GM21825 (cell line): ENCODE data around the gene LRRTM4.

Experiments used
- ATAC-seq: cut with Tn5 transposase; IDR thresholded peaks from one replicate; pipeline ENCODE4 v1.9.1; 2021; ENCODE audit warnings: mild to moderate bottlenecking, moderate library complexity; ENCODE audit not compliant: unreplicated experiment

Gene LRRTM4

GRCh38 chr2:77005522-77005921 is 516.7 kb downstream of the LRRTM4 start:
- ATAC-seq = no peak

GRCh38 chr2:77001895-77002294 is 520.3 kb downstream of the LRRTM4 start:
- no peak for ATAC-seq

GRCh38 chr2:76998704-76999103 is 523.5 kb downstream of the LRRTM4 start:
- no peak for ATAC-seq

- no peak for ATAC-seq
These were observed 524.0 kb downstream of the LRRTM4 start for GRCh38 chr2:76998152-76998551.

GRCh38 chr2:76997296-76997695 is 524.9 kb downstream of the LRRTM4 start:
- no peak for ATAC-seq

GRCh38 chr2:76985387-76986136 is 536.6 kb downstream of the LRRTM4 start:
- ATAC-seq = no peak

GRCh38 chr2:76984359-76984758 is 537.8 kb downstream of the LRRTM4 start:
- no peak for ATAC-seq

GRCh38 chr2:76980067-76980787 is 541.9 kb downstream of the LRRTM4 start:
- ATAC-seq = no peak

- no peak for ATAC-seq
These were observed 544.1 kb downstream of the LRRTM4 start for GRCh38 chr2:76977846-76978727.

- ATAC-seq = no peak
These were observed 546.4 kb downstream of the LRRTM4 start for GRCh38 chr2:76975752-76976151.

- ATAC-seq = no peak
These were observed 548.6 kb downstream of the LRRTM4 start for GRCh38 chr2:76973610-76974009.

- ATAC-seq = no peak
These were observed 556.4 kb downstream of the LRRTM4 start for GRCh38 chr2:76965772-76966171.

GRCh38 chr2:76958749-76959148 is 563.4 kb downstream of the LRRTM4 start:
- no peak for ATAC-seq

GRCh38 chr2:76953733-76954347 is 568.3 kb downstream of the LRRTM4 start:
- ATAC-seq = no peak

- ATAC-seq = no peak
These were observed 575.5 kb downstream of the LRRTM4 start for GRCh38 chr2:76946631-76947145.

GRCh38 chr2:76940559-76940958 is 581.6 kb downstream of the LRRTM4 start:
- no peak for ATAC-seq

GRCh38 chr2:76938153-76938552 is 584.0 kb downstream of the LRRTM4 start:
- no peak for ATAC-seq

- no peak for ATAC-seq
These were observed 589.6 kb downstream of the LRRTM4 start for GRCh38 chr2:76932550-76932949.

GRCh38 chr2:76930056-76930744 is 592.0 kb downstream of the LRRTM4 start:
- no peak for ATAC-seq

- no peak for ATAC-seq
These were observed 594.1 kb downstream of the LRRTM4 start for GRCh38 chr2:76928026-76928425.
